ENCODE data around the gene RPL29. TPM values are rescaled to one million over a fixed set of nuclear protein-coding genes. Genes with fewer than 3 reads are reported as not detected.

RPL29 gene
- total and polyA plus RNA-seq, 2 donors (not counting 3 experiments of a cell fraction or from before 2014, with no cell fraction given): 1,236 to 2,177 TPM

DNA sequence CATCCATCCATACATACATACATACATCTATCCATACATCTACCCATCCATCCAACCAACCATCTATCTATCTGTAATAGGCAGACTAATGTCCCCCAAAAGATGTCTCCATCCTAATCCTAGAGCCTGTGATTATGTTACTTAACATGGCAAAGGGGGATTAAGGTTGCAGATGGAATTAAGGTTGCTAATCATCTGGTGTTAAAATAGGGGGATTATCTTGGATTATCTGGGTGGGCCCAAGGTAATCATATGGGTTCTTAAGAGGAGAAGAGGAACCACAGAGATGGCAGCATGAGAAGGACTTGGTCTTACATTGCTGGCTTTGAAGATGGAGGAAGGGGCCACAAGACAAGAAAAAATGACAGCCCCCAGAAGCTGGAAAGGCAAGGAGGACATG, 14.7 kb upstream of the RPL29 start:
- Histone ChIP-seq H3K9me1 (replicated peaks; ENCODE audit: control insufficient read depth, extremely low read depth, insufficient read depth, low read length) (no peaks in the 10 kb centered on the region), H3K79me2 (ENCODE audit: control insufficient read depth, insufficient read depth, low read length) (no peaks in the 10 kb centered on the region), H3K9me3 (replicated peaks; ENCODE audit: control insufficient read depth, insufficient read depth, low read length) (no peaks in the 10 kb centered on the region), H3K4me3 (replicated peaks in 1 of 3; ENCODE audit: insufficient read depth in 1 of 3, low read depth in 1 of 3, low read length in 3 of 3) (no peak overlapping the region), H3K9ac (replicated peaks; ENCODE audit: extremely low read depth, insufficient read depth, low read length) (no peak overlapping the region), H3K4me1 (ENCODE audit: control insufficient read depth, extremely low read depth, insufficient read depth, low read length) (peaks cover 17% of the 10 kb centered on the region), H4K20me1 (replicated peaks; ENCODE audit: control insufficient read depth, extremely low read depth, insufficient read depth, low read length) (no peaks in the 10 kb centered on the region), H2AFZ (ENCODE audit: low read depth, low read length) (no peak overlapping the region), H3K4me2 (ENCODE audit: insufficient read depth, low read length) (no peak overlapping the region), H3K27ac (ENCODE audit: insufficient read depth, low read depth, low read length) (no peak overlapping the region), H3K36me3 (ENCODE audit: control insufficient read depth in 2 of 2, extremely low read depth in 1 of 2, insufficient read depth in 2 of 2, low read length in 2 of 2) (no peaks in the 10 kb centered on the region), H3K27me3 (ENCODE audit: control insufficient read depth in 2 of 2, insufficient read depth in 2 of 2, low read length in 2 of 2) (no peaks in the 10 kb centered on the region)
- BruUV-seq (replicated peaks): no TSS peak
- DNase-seq (ENCODE audit: low read depth, low spot score) (no peak), FAIRE-seq (no peak)
- dilution Hi-C loops (cut with MboI; ENCODE audit: extremely low pct_ligation_motif_present, low sequenced_read_pairs): no loop called here
- CTCF ChIA-PET: interaction anchor here (1.7 to 5.8 kb wide), 2 partner anchors 9 to 44 kb away, joined by 6 to 59 read pairs; partner anchors contain the start of gene DUSP7
- TF ChIP-seq MYC (IDR thresholded peaks at IDR 0.05; ENCODE audit: low read depth, low read length) (no peak), FOS (IDR thresholded peaks at IDR 0.05; ENCODE audit: borderline replicate concordance, insufficient read depth, low read length) (no peak), EZH2 (IDR thresholded peaks at IDR 0.05; ENCODE audit: borderline replicate concordance, low read depth, low read length, severe bottlenecking) (no peak), POLR2A (IDR thresholded peaks at IDR 0.05; ENCODE audit: low read depth, low read length) (no peak), POLR2AphosphoS5 (IDR thresholded peaks at IDR 0.05; ENCODE audit: insufficient read depth, low read depth, low read length) (no peak), JUN (IDR thresholded peaks at IDR 0.05; ENCODE audit: borderline replicate concordance, insufficient read depth, insufficient read length, low read depth) (no peak), GATA2 (IDR thresholded peaks at IDR 0.05; ENCODE audit: insufficient read depth, insufficient read length, low read depth, low read length) (no peak)
- TF ChIP-seq, protein P1, sequence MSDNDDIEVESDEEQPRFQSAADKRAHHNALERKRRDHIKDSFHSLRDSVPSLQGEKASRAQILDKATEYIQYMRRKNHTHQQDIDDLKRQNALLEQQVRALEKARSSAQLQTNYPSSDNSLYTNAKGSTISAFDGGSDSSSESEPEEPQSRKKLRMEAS (IDR thresholded peaks at IDR 0.05; ENCODE audit: insufficient read depth, insufficient read length): no peak
- TF ChIP-seq, protein P2, sequence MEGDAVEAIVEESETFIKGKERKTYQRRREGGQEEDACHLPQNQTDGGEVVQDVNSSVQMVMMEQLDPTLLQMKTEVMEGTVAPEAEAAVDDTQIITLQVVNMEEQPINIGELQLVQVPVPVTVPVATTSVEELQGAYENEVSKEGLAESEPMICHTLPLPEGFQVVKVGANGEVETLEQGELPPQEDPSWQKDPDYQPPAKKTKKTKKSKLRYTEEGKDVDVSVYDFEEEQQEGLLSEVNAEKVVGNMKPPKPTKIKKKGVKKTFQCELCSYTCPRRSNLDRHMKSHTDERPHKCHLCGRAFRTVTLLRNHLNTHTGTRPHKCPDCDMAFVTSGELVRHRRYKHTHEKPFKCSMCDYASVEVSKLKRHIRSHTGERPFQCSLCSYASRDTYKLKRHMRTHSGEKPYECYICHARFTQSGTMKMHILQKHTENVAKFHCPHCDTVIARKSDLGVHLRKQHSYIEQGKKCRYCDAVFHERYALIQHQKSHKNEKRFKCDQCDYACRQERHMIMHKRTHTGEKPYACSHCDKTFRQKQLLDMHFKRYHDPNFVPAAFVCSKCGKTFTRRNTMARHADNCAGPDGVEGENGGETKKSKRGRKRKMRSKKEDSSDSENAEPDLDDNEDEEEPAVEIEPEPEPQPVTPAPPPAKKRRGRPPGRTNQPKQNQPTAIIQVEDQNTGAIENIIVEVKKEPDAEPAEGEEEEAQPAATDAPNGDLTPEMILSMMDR (IDR thresholded peaks at IDR 0.05; ENCODE audit: extremely low read depth in 1 of 2, insufficient read depth in 1 of 2, low read depth in 1 of 2, low read length in 2 of 2): no peak
- intact Hi-C loops (cut with micrococcal nuclease): no loop called here
- POLR2A ChIA-PET: no interaction called here

Measured in endothelial cell of umbilical vein (primary cell).